Myometrial cell (primary cell): ENCODE data around the gene NT5E. TPM values are rescaled to one million over a fixed set of nuclear protein-coding genes. Genes with fewer than 3 reads are reported as not detected.

ENCODE experiments used
- total RNA-seq: library from RNA; depleted of rRNA; stranded (reverse); fragments of >200 nt; gene quantifications from 2 replicates; pipeline ENCODE4 v1.2.3, GENCODE V29; 2015

NT5E gene
- total RNA-seq, result 315 and 382 TPM in 2 replicates

DNA sequence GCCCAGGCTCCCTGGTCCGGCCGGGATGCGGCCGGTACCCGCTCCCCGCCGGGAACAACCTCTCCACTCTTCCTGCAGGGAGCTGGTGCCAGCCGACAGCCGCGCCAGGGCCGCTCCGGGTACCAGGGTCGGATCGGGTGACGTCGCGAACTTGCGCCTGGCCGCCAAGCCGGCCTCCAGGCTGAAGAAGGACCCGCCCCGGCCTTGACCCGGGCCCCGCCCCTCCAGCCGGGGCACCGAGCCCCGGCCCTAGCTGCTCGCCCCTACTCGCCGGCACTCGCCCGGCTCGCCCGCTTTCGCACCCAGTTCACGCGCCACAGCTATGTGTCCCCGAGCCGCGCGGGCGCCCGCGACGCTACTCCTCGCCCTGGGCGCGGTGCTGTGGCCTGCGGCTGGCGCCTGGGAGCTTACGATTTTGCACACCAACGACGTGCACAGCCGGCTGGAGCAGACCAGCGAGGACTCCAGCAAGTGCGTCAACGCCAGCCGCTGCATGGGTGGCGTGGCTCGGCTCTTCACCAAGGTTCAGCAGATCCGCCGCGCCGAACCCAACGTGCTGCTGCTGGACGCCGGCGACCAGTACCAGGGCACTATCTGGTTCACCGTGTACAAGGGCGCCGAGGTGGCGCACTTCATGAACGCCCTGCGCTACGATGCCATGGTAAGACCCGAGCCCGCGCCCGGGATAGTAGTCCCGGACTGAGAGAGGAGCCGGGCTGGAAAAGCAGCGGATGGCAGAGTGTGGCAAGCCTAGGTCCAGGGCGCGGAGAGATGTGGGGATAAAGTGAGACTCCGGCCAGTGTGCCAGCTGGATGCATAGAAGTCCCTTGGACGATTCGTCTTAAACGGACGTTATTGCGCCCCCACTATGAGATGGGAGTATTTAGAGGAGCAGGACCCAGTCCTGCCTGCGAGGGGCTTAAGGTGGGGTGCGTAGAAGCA, at the start of gene NT5E:
TSS of gene NT5E (plus strand) at position 266 of the 942 bp plus-strand sequence. CDS start at position 323, 57 bp downstream.

Other genes with a start within 250 kb of the NT5E start
- gene SNX14, start 143.8 kb downstream of the NT5E start, total RNA-seq, result 73.5 and 94.6 TPM in 2 replicates
- 55.9 and 66.6 TPM in 2 replicates for gene SYNCRIP, start 192.8 kb downstream of the NT5E start, total RNA-seq